Erythroblast (primary cell): ENCODE results near the gene CPA5.
"Not testable (repeated sequence)": the region's sequence is repeated elsewhere in the genome, so short reads cannot be mapped to it uniquely, and the experiment has no call there.

Experiments
- DNase-seq, 2 experiments: peaks; one replicate each; lab custom pipeline; 2025; lab: John Stamatoyannopoulos, UW
- GATA1 ChIP-seq: IDR thresholded peaks from 2 replicates; pipeline ENCODE4 v1.6.1; 2011; ENCODE audit warnings: low read depth, mild to moderate bottlenecking, control low read depth, low read length, moderate library complexity
- POLR2A ChIP-seq: IDR thresholded peaks from 2 replicates; pipeline ENCODE4 v1.6.1; 2011; ENCODE audit warnings: mild to moderate bottlenecking, low read length

Gene CPA5

GRCh38 chr7:130314305-130314704 is 30.3 kb upstream of the CPA5 start:
- no peak for DNase-seq
- TF ChIP-seq POLR2A (no peak), GATA1 (no peak)

- no peak for TF ChIP-seq POLR2A
- no peak for TF ChIP-seq GATA1
- no peak for DNase-seq
Measured at GRCh38 chr7:130319541-130319940, 25.1 kb upstream of the CPA5 start.

GRCh38 chr7:130321542-130322229 is 22.9 kb upstream of the CPA5 start:
- not testable (repeated sequence) for DNase-seq

- no peak for DNase-seq
- TF ChIP-seq GATA1 (no peak), POLR2A (no peak)
Measured at GRCh38 chr7:130322615-130323014, 22.0 kb upstream of the CPA5 start.

- no peak for TF ChIP-seq GATA1
- no peak for TF ChIP-seq POLR2A
- DNase-seq = no peak
Measured at GRCh38 chr7:130324306-130324943, 20.2 kb upstream of the CPA5 start.

GRCh38 chr7:130329681-130330080 is 14.9 kb upstream of the CPA5 start:
- TF ChIP-seq POLR2A (no peak), GATA1 (no peak)
- DNase-seq = no peak

GRCh38 chr7:130332259-130333053 is 12.2 kb upstream of the CPA5 start:
- TF ChIP-seq GATA1 (no peak), POLR2A (no peak)
- no peak for DNase-seq

GRCh38 chr7:130333832-130334231 is 10.8 kb upstream of the CPA5 start:
- no peak for DNase-seq
- TF ChIP-seq POLR2A (no peak), GATA1 (no peak)

GRCh38 chr7:130334274-130334673 is 10.3 kb upstream of the CPA5 start:
- no peak for DNase-seq
- TF ChIP-seq GATA1 (no peak), POLR2A (no peak)

- no peak for DNase-seq
- TF ChIP-seq POLR2A (no peak), GATA1 (no peak)
Measured at GRCh38 chr7:130337410-130337971, 7.1 kb upstream of the CPA5 start.

GRCh38 chr7:130338233-130338632 is 6.4 kb upstream of the CPA5 start:
- DNase-seq = no peak
- TF ChIP-seq GATA1 = no peak
- TF ChIP-seq POLR2A = no peak

GRCh38 chr7:130341882-130342281 is 2.7 kb upstream of the CPA5 start:
- no peak for DNase-seq
- no peak for TF ChIP-seq GATA1

- TF ChIP-seq GATA1 = no peak
- no peak for TF ChIP-seq POLR2A
- no peak for DNase-seq
Measured at GRCh38 chr7:130342701-130343380, 1.8 kb upstream of the CPA5 start.
